ENCODE data around the gene SLC9C1.

The SLC9C1 gene

DNA sequence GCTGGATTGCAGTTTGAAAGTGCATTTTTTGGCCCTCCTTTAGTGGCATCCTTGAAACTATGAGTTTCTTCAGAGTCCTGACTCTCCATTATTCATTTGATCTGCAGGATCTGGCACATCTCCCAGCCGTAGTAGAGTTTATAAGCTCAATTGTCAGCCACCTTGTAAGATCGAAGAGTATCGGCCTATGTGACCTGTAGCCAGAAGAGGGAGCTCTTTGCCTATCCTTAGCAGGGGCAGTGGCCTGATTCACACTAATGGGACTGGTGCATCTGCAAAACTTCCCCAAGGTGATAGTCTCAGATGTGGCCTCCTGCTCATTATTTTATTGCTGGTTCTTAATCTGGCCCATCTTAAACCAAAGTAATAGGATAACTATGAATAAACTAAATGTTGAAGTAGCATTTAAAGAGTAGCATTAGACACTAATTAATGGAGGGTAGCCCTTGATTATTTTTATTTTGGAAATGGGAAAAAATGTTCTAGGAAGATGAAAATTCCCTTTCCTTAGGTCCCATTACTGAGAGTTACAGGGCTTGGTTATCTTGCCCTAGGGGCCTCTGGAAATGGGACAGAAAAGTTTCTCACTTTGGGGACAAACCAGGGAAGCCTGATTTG is 182.1 kb downstream of the SLC9C1 start:
- DNase-seq (ENCODE audit: insufficient read length, low spot score) (peak; percentile 28), FAIRE-seq (no peak)
- peak; percentile 82 for TF ChIP-seq CTCF (IDR thresholded peaks at IDR 0.05; ENCODE audit: insufficient read depth, missing control alignments)

DNA sequence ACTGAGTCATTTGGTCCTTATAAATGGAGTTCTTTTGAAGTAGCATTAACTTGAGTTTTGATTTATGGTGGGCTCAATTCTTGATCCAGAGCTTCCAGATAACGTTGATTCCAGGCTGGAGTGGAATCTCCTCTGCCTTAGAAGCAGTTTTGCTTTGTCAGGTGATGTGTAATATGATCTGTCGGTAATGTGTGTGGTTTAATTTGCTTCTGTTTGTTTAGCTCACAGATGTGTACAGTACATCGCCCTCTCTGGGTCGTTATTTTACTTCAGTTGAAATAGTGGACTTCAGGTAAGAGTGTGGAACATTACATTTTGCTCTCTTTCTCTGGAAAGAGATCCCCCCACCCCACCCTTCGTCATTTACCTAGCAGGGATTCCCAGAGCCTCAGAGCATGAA is 184.7 kb downstream of the SLC9C1 start:
- FAIRE-seq: no peak
- no peak for DNase-seq (ENCODE audit: insufficient read length, low spot score)
- no peak for TF ChIP-seq CTCF (IDR thresholded peaks at IDR 0.05; ENCODE audit: insufficient read depth, missing control alignments)

DNA sequence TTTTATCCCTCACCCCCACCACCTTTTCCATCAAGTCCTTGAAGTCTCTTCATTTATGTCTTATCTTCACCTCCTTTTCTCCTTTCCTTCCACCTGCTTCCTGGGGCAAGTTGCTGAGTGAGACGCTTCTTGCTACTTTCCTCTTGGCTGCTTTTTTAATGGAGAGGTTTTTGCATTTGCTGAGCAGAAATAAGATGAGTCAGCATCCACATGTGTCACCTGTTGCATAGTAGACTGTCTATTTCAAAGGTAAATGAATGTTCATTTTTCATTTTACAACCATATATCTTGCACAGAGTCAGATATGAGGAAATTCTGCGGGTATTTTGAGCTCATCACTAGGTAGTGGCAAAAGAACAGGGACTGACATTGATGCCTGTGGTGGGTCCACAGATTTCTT is 189.2 kb downstream of the SLC9C1 start:
- no peak for TF ChIP-seq CTCF (IDR thresholded peaks at IDR 0.05; ENCODE audit: insufficient read depth, missing control alignments)
- FAIRE-seq: no peak
- DNase-seq (ENCODE audit: insufficient read length, low spot score): no peak

- TF ChIP-seq CTCF (IDR thresholded peaks at IDR 0.05; ENCODE audit: insufficient read depth, missing control alignments): no peak
- FAIRE-seq (no peak), DNase-seq (ENCODE audit: insufficient read length, low spot score) (no peak)
Measured at GRCh38 chr3:112101916-112102315, 192.1 kb downstream of the SLC9C1 start.

GRCh38 chr3:112097378-112097777 is 196.6 kb downstream of the SLC9C1 start:
- no peak for TF ChIP-seq CTCF (IDR thresholded peaks at IDR 0.05; ENCODE audit: insufficient read depth, missing control alignments)
- DNase-seq (ENCODE audit: insufficient read length, low spot score): no peak
- FAIRE-seq: no peak

DNA sequence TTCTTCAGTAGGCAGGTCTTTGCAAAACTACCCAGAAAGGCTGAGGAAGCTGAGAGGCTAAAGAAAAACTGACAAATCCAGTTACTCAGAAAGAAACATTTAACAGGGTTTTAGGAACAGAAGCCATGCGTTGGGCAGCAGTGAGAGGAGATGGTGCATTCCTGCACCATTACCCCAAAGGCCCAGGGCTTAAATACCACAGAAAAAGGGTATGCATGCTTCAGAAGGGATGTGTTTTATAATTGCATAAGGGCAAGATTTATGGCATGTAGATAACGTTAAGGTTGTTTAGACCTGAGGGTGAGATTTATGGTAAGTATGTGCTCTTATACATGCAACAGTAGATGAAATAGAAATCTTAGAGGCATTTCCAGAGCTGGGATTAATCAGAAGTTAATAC is 197.8 kb downstream of the SLC9C1 start:
- FAIRE-seq (no peak), DNase-seq (ENCODE audit: insufficient read length, low spot score) (no peak)
- no peak for TF ChIP-seq CTCF (IDR thresholded peaks at IDR 0.05; ENCODE audit: insufficient read depth, missing control alignments)

- DNase-seq (ENCODE audit: insufficient read length, low spot score) (no peak), FAIRE-seq (no peak)
- TF ChIP-seq CTCF (IDR thresholded peaks at IDR 0.05; ENCODE audit: insufficient read depth, missing control alignments): no peak
Measured at GRCh38 chr3:112095731-112096130, 198.3 kb downstream of the SLC9C1 start.
